ENCODE data around the gene MCL1.
"Not testable (repeated sequence)": the region's sequence is repeated elsewhere in the genome, so short reads cannot be mapped to it uniquely, and the experiment has no call there.

Gene MCL1

GRCh38 chr1:150601540-150601939, 22.1 kb upstream of the MCL1 start:
- DNase-seq (ENCODE audit: low read depth), result no peak
- H3K4me3 ChIP-seq (ENCODE audit: control insufficient read depth, low read depth, low read length), result no peak overlapping the region
- TF ChIP-seq, protein P1, sequence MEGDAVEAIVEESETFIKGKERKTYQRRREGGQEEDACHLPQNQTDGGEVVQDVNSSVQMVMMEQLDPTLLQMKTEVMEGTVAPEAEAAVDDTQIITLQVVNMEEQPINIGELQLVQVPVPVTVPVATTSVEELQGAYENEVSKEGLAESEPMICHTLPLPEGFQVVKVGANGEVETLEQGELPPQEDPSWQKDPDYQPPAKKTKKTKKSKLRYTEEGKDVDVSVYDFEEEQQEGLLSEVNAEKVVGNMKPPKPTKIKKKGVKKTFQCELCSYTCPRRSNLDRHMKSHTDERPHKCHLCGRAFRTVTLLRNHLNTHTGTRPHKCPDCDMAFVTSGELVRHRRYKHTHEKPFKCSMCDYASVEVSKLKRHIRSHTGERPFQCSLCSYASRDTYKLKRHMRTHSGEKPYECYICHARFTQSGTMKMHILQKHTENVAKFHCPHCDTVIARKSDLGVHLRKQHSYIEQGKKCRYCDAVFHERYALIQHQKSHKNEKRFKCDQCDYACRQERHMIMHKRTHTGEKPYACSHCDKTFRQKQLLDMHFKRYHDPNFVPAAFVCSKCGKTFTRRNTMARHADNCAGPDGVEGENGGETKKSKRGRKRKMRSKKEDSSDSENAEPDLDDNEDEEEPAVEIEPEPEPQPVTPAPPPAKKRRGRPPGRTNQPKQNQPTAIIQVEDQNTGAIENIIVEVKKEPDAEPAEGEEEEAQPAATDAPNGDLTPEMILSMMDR (IDR thresholded peaks at IDR 0.05; ENCODE audit: control insufficient read depth, insufficient read depth, low read depth, low read length, missing control alignments), result no peak

- DNase-seq (ENCODE audit: low read depth); H3K4me3 ChIP-seq (ENCODE audit: control insufficient read depth, low read depth, low read length): not testable (repeated sequence)
These were observed 18.9 kb upstream of the MCL1 start for GRCh38 chr1:150598346-150598745.

GRCh38 chr1:150596976-150597375, 17.6 kb upstream of the MCL1 start:
- TF ChIP-seq, protein P1 (IDR thresholded peaks at IDR 0.05; ENCODE audit: control insufficient read depth, insufficient read depth, low read depth, low read length, missing control alignments), result no peak
- no peak overlapping the region for H3K4me3 ChIP-seq (ENCODE audit: control insufficient read depth, low read depth, low read length)
- DNase-seq (ENCODE audit: low read depth), result no peak

DNA sequence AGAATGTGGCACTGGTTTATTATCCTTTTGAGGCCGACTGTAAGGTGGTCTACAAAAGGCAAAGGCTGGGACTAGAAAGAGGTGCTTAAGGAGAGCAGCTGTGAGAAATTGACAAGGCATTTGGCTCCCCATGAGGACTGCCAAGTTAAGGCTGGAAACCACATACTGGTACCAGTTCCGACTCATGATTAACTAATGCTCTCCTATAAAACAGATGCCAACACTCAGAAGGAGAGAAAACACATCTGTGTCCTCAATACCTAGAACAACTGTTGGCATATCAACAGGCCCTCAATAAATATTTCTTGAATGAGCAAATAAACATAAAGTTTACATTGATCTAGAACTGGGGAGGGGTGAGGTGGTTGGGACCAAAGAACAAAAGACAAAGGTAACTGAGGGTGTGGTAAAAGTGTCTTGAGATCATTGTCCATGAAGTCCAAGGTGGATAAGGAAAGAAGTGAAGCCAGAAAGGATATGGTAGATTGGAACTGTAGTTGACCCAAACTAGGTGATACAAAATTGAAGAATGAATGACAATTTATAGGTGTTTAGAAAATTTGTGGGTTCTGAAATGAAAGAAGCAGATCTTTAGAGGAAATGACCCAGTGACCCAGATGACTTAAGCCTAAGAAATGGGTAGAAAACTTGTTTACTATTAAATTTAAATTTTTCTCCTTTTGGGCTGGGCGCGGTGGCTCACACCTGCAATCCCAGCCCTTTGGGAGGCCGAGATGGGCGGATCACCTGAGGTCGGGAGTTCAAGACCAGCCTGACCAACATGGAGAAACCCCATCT, 16.9 kb upstream of the MCL1 start:
- no peak for DNase-seq (ENCODE audit: low read depth)
- H3K4me3 ChIP-seq (ENCODE audit: control insufficient read depth, low read depth, low read length), result no peak overlapping the region
- TF ChIP-seq, protein P1 (IDR thresholded peaks at IDR 0.05; ENCODE audit: control insufficient read depth, insufficient read depth, low read depth, low read length, missing control alignments), result no peak

- DNase-seq (ENCODE audit: low read depth), result no peak
- no peak overlapping the region for H3K4me3 ChIP-seq (ENCODE audit: control insufficient read depth, low read depth, low read length)
- TF ChIP-seq, protein P1 (IDR thresholded peaks at IDR 0.05; ENCODE audit: control insufficient read depth, insufficient read depth, low read depth, low read length, missing control alignments), result no peak
These were observed 3.0 kb upstream of the MCL1 start for GRCh38 chr1:150582371-150582770.

GRCh38 chr1:150581962-150582361, 2.6 kb upstream of the MCL1 start:
- not testable (repeated sequence) for DNase-seq (ENCODE audit: low read depth)

GRCh38 chr1:150581437-150581836, 2.0 kb upstream of the MCL1 start:
- not testable (repeated sequence) for H3K4me3 ChIP-seq (ENCODE audit: control insufficient read depth, low read depth, low read length); DNase-seq (ENCODE audit: low read depth)

More at GRCh38 chr1:150581962-150582361, 2.6 kb upstream of the MCL1 start:
- H3K4me3 ChIP-seq (ENCODE audit: control insufficient read depth, low read depth, low read length), result not testable (repeated sequence)

GRCh38 chr1:150580966-150581365, 1.6 kb upstream of the MCL1 start:
- not testable (repeated sequence) for H3K4me3 ChIP-seq (ENCODE audit: control insufficient read depth, low read depth, low read length); DNase-seq (ENCODE audit: low read depth)

Data from AG09309 (cell line).